SK-N-SH (cell line): ENCODE data around the gene TTC27.

ENCODE experiments used
- CHD2 ChIP-seq: fragments of 150-350 bp; IDR thresholded peaks from 2 replicates; pipeline ENCODE4 v1.6.1; 2018; ENCODE audit warnings: low read length; ENCODE audit not compliant: partially characterized antibody
- CTCF ChIP-seq: fragments of 200-600 bp; sonication (generic); IDR thresholded peaks from 2 replicates; pipeline ENCODE4 v1.6.1; 2017; ENCODE audit warnings: antibody characterized with exemption, mild to moderate bottlenecking, moderate library complexity
- ELF1 ChIP-seq: IDR thresholded peaks from 2 replicates; pipeline ENCODE4 v1.4.0; 2012
- EP300 ChIP-seq, 2 experiments: IDR thresholded peaks; 2 replicates each; pipeline versions ENCODE4 v1.4.0 to v1.6.1; 2012; ENCODE audit warnings: borderline replicate concordance in 1 of 2, low read depth in 1 of 2, low read length in 1 of 2
- FOXJ3 ChIP-seq: sonication (generic); formaldehyde crosslinking; IDR thresholded peaks from 2 replicates; pipeline ENCODE4 v1.5.1; 2020; ENCODE audit warnings: mild to moderate bottlenecking, missing genetic modification reagents
- GABPA ChIP-seq: IDR thresholded peaks from 2 replicates; pipeline ENCODE4 v1.4.0; 2012; ENCODE audit warnings: low read depth, mild to moderate bottlenecking
- MXI1 ChIP-seq: IDR thresholded peaks from 2 replicates; pipeline ENCODE4 v1.6.1; 2012; ENCODE audit warnings: mild to moderate bottlenecking, low read depth, low read length, improper control_type of control experiment
- NFIC ChIP-seq: IDR thresholded peaks from 2 replicates; pipeline ENCODE4 v1.4.0; 2012; ENCODE audit warnings: borderline replicate concordance
- POLR2AphosphoS5 ChIP-seq: IDR thresholded peaks from 2 replicates; pipeline ENCODE4 v1.6.1; 2012; ENCODE audit warnings: low read depth, low read length
- RFX5 ChIP-seq: IDR thresholded peaks from 2 replicates; pipeline ENCODE4 v1.6.1; 2012; ENCODE audit warnings: mild to moderate bottlenecking, improper control_type of control experiment, low read length
- SMC3 ChIP-seq: IDR thresholded peaks from 2 replicates; pipeline ENCODE4 v1.6.1; 2012; ENCODE audit warnings: low read depth, low read length, improper control_type of control experiment
- USF1 ChIP-seq: IDR thresholded peaks from 2 replicates; pipeline ENCODE4 v1.4.0; 2012; ENCODE audit warnings: low read depth, borderline replicate concordance
- YY1 ChIP-seq: IDR thresholded peaks from 2 replicates; pipeline ENCODE4 v1.4.0; 2012; ENCODE audit warnings: low read depth, mild to moderate bottlenecking
- TF ChIP-seq, protein P1 (sequence below): IDR thresholded peaks from 2 replicates; pipeline ENCODE4 v1.4.0; 2012; ENCODE audit warnings: low read depth

DNA sequence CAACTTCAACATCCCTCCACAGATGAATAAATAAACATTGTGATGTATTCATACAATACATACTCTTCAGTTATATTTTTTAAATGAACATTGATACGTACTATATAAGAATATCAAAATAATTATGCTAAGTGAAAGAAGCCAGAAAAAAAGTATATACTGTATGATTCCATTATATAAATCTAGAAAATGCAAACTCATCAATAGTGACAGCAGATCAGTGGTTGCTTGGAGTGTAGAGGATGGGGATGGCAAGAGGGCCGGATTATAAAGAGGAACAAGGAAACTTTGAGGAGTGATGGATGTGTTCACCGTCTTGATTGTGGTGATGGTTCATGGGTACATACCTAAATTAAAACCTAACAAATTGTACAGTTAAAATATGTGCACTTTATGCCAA lies 3.0 kb upstream of the TTC27 start:
- no peak for TF ChIP-seq NFIC
- no peak for TF ChIP-seq CTCF
- no peak for TF ChIP-seq EP300 (IDR thresholded peaks at IDR 0.05; ENCODE audit: borderline replicate concordance in 1 of 2, low read depth in 1 of 2, low read length in 1 of 2)
- TF ChIP-seq MXI1: no peak
- TF ChIP-seq SMC3: no peak
- no peak for TF ChIP-seq GABPA
- TF ChIP-seq YY1: no peak
- TF ChIP-seq USF1: no peak
- no peak for TF ChIP-seq FOXJ3 (CRISPR knock-in tag)
- no peak for TF ChIP-seq ELF1
- TF ChIP-seq POLR2AphosphoS5: no peak
- TF ChIP-seq RFX5: no peak
- TF ChIP-seq, protein P1, sequence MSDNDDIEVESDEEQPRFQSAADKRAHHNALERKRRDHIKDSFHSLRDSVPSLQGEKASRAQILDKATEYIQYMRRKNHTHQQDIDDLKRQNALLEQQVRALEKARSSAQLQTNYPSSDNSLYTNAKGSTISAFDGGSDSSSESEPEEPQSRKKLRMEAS: no peak
- TF ChIP-seq CHD2: no peak
